Activated T-cell treated with anti-CD3 and anti-CD28 coated beads, Interleukin-2, amount 50 U/mL, for 4 hours (primary cell): Measurements from ENCODE around the gene OR9Q1. TPM values are rescaled to one million over a fixed set of nuclear protein-coding genes. Genes with fewer than 3 reads are reported as not detected.
"Not testable (repeated sequence)": the region's sequence is repeated elsewhere in the genome, so short reads cannot be mapped to it uniquely, and the experiment has no call there.

Experiments
- ATAC-seq, 2 donors: fragments of 200-7000 bp; cut with Tn5 transposase; one replicate each; pipeline ENCODE4 v1.10.0; 2021
- DNase-seq: peaks from one replicate; pipeline ENCODE4 v3.0.0-alpha.2; 2020
- H3K27me3 Mint-ChIP-seq: one replicate; pipeline ENCODE4 v1.8.0; 2021; ENCODE audit warnings: low read depth, mixed read lengths
- H3K36me3 Mint-ChIP-seq: one replicate; pipeline ENCODE4 v1.8.0; 2022; ENCODE audit warnings: mixed read lengths; ENCODE audit not compliant: insufficient read depth
- H3K4me1 Mint-ChIP-seq: one replicate; pipeline ENCODE4 v1.8.0; 2021; ENCODE audit warnings: low read depth, mixed read lengths
- H3K4me3 Mint-ChIP-seq: one replicate; pipeline ENCODE4 v1.8.0; 2021; ENCODE audit warnings: mild to moderate bottlenecking, moderate library complexity, mixed read lengths
- H3K9me3 Mint-ChIP-seq: one replicate; pipeline ENCODE4 v1.8.0; 2021; ENCODE audit warnings: mixed read lengths
- total RNA-seq, 3 donors: library from RNA; stranded (reverse); gene quantifications; one replicate each; pipeline ENCODE4 v1.2.1, GENCODE V29; 2021

The OR9Q1 gene, protein sequence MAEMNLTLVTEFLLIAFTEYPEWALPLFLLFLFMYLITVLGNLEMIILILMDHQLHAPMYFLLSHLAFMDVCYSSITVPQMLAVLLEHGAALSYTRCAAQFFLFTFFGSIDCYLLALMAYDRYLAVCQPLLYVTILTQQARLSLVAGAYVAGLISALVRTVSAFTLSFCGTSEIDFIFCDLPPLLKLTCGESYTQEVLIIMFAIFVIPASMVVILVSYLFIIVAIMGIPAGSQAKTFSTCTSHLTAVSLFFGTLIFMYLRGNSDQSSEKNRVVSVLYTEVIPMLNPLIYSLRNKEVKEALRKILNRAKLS
- not detected for total RNA-seq

- no peaks in the 10 kb centered on the region for H3K36me3 Mint-ChIP-seq
- H3K4me3 Mint-ChIP-seq: no peak within 1 kb of the TSS
- no peaks in the 10 kb centered on the region for H3K4me1 Mint-ChIP-seq
- ATAC-seq (no peak), DNase-seq (no peak)
- no peaks in the 10 kb centered on the region for H3K9me3 Mint-ChIP-seq
- H3K27me3 Mint-ChIP-seq: no peaks in the 10 kb centered on the region
These were observed at the start of gene OR9Q1 for GRCh38 chr11:58023435-58023931. TSS of gene OR9Q1 (plus strand) at chr11:58023881. CDS start at chr11:58179445, 155,564 bp downstream.

GRCh38 chr11:57974132-57974531 is 49.5 kb upstream of the OR9Q1 start:
- no peak overlapping the region for H3K4me3 Mint-ChIP-seq
- no peaks in the 10 kb centered on the region for H3K9me3 Mint-ChIP-seq
- no peaks in the 10 kb centered on the region for H3K4me1 Mint-ChIP-seq
- no peak for ATAC-seq
- DNase-seq: no peak
- peaks cover 15% of the 10 kb centered on the region for H3K27me3 Mint-ChIP-seq
- H3K36me3 Mint-ChIP-seq: no peaks in the 10 kb centered on the region

- no peaks in the 10 kb centered on the region for H3K4me1 Mint-ChIP-seq
- peaks cover 16% of the 10 kb centered on the region for H3K27me3 Mint-ChIP-seq
- H3K36me3 Mint-ChIP-seq: no peaks in the 10 kb centered on the region
- DNase-seq (no peak), ATAC-seq (no peak)
- H3K9me3 Mint-ChIP-seq: no peaks in the 10 kb centered on the region
- no peak overlapping the region for H3K4me3 Mint-ChIP-seq
These were observed 48.7 kb upstream of the OR9Q1 start for GRCh38 chr11:57974848-57975601.

DNA sequence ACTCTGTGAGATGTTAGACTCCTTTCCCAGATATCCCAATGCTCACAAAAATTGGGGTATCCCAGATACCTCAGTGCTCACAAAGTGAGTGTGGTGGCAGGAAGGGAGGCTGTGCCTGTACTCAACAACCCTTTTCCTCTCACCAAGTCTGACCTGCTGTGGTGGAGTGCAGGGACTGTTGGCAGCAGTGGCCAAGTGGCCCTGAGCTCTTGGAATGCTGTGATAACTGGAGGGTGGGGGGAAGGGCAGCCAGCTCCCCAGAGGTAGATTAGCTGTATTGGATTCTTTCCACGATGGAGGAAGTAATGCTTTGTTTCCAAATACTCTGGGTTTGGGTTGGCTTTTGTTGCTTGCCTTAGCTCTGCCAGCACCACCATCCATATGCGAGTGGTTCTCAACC is 46.0 kb upstream of the OR9Q1 start:
- Mint-ChIP-seq H3K27me3 (peaks cover 17% of the 10 kb centered on the region), H3K4me3 (no peak overlapping the region), H3K9me3 (no peaks in the 10 kb centered on the region), H3K4me1 (no peaks in the 10 kb centered on the region), H3K36me3 (no peaks in the 10 kb centered on the region)
- DNase-seq: no peak
- no peak for ATAC-seq

- DNase-seq (no peak), ATAC-seq (no peak)
- no peak overlapping the region for H3K4me3 Mint-ChIP-seq
- peaks cover 13% of the 10 kb centered on the region for H3K27me3 Mint-ChIP-seq
- no peaks in the 10 kb centered on the region for H3K4me1 Mint-ChIP-seq
- no peaks in the 10 kb centered on the region for H3K36me3 Mint-ChIP-seq
- no peaks in the 10 kb centered on the region for H3K9me3 Mint-ChIP-seq
These were observed 44.8 kb upstream of the OR9Q1 start for GRCh38 chr11:57978686-57979531.

GRCh38 chr11:57979532-57980079 is 44.1 kb upstream of the OR9Q1 start:
- Mint-ChIP-seq H3K27me3 (peaks cover 13% of the 10 kb centered on the region), H3K4me1 (no peaks in the 10 kb centered on the region), H3K36me3 (no peaks in the 10 kb centered on the region), H3K9me3 (no peaks in the 10 kb centered on the region), H3K4me3 (no peak overlapping the region)
- ATAC-seq (no peak), DNase-seq (no peak)

GRCh38 chr11:57980201-57980600 is 43.5 kb upstream of the OR9Q1 start:
- no peaks in the 10 kb centered on the region for H3K36me3 Mint-ChIP-seq
- no peaks in the 10 kb centered on the region for H3K4me1 Mint-ChIP-seq

GRCh38 chr11:57981536-57981935 is 42.1 kb upstream of the OR9Q1 start:
- Mint-ChIP-seq H3K4me1 (no peaks in the 10 kb centered on the region), H3K36me3 (no peaks in the 10 kb centered on the region), H3K4me3 (no peak overlapping the region), H3K9me3 (no peaks in the 10 kb centered on the region), H3K27me3 (peaks cover 13% of the 10 kb centered on the region)
- ATAC-seq (no peak), DNase-seq (no peak)

More at GRCh38 chr11:57980201-57980600, 43.5 kb upstream of the OR9Q1 start:
- Mint-ChIP-seq H3K9me3 (no peaks in the 10 kb centered on the region), H3K4me3 (no peak overlapping the region), H3K27me3 (peaks cover 13% of the 10 kb centered on the region)
- ATAC-seq (no peak), DNase-seq (no peak)

DNA sequence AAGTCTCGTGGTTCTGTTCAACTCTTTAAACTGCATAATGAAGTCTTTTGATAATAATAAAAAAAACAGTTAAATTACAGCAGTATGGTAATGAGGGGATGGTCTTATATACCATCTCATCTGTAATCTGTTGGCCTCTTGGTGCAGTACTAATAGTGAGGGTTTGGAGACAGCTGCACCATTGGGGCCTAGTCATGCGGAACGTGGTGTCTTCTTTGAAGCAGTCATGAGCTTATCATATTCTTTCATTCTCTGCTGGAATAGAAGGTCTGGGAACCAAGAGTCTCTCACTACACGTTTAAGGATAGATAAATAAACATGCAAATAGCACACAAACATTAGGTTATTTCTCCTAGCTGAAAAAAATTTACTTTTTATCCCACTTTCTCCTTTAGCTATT is 40.9 kb upstream of the OR9Q1 start:
- ATAC-seq (no peak), DNase-seq (no peak)
- Mint-ChIP-seq H3K4me3 (no peak overlapping the region), H3K9me3 (no peaks in the 10 kb centered on the region), H3K27me3 (peaks cover 13% of the 10 kb centered on the region), H3K4me1 (no peaks in the 10 kb centered on the region), H3K36me3 (no peaks in the 10 kb centered on the region)

GRCh38 chr11:57983191-57983590 is 40.5 kb upstream of the OR9Q1 start:
- H3K27me3 Mint-ChIP-seq: peaks cover 13% of the 10 kb centered on the region
- ATAC-seq: no peak
- H3K4me1 Mint-ChIP-seq: no peaks in the 10 kb centered on the region
- H3K9me3 Mint-ChIP-seq: no peaks in the 10 kb centered on the region
- DNase-seq: no peak
- no peaks in the 10 kb centered on the region for H3K36me3 Mint-ChIP-seq
- no peak overlapping the region for H3K4me3 Mint-ChIP-seq

DNA sequence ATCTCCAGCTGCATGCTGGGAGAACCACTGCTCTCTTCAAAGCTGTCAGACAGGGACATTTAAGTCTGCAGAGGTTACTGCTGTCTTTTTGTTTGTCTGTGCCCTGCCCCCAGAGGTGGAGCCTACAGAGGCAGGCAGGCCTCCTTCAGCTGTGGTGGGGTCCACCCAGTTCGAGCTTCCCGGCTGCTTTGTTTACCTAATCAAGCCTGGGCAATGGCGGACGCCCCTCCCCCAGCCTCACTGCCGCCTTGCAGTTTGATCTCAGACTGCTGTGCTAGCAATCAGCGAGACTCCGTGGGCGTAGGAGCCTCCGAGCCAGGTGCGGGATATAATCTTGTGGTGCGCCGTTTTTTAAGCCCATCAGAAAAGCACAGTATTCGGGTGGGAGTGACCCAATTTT is 24.2 kb upstream of the OR9Q1 start:
- peaks cover 20% of the 10 kb centered on the region for H3K27me3 Mint-ChIP-seq
- not testable (repeated sequence) for H3K36me3 Mint-ChIP-seq, H3K4me3 Mint-ChIP-seq, ATAC-seq, H3K9me3 Mint-ChIP-seq, DNase-seq, H3K4me1 Mint-ChIP-seq

GRCh38 chr11:58000021-58000420 is 23.7 kb upstream of the OR9Q1 start:
- ATAC-seq, DNase-seq: not testable (repeated sequence)

GRCh38 chr11:58000699-58001098 is 23.0 kb upstream of the OR9Q1 start:
- no peaks in the 10 kb centered on the region for H3K36me3 Mint-ChIP-seq
- DNase-seq: no peak
- no peak overlapping the region for H3K4me3 Mint-ChIP-seq
- peaks cover 3% of the 10 kb centered on the region for H3K4me1 Mint-ChIP-seq
- ATAC-seq: no peak
- no peaks in the 10 kb centered on the region for H3K9me3 Mint-ChIP-seq
- H3K27me3 Mint-ChIP-seq: peaks cover 26% of the 10 kb centered on the region

More at GRCh38 chr11:58000021-58000420, 23.7 kb upstream of the OR9Q1 start:
- not testable (repeated sequence) for H3K36me3 Mint-ChIP-seq, H3K4me1 Mint-ChIP-seq, H3K4me3 Mint-ChIP-seq, H3K9me3 Mint-ChIP-seq
- H3K27me3 Mint-ChIP-seq: peaks cover 24% of the 10 kb centered on the region

DNA sequence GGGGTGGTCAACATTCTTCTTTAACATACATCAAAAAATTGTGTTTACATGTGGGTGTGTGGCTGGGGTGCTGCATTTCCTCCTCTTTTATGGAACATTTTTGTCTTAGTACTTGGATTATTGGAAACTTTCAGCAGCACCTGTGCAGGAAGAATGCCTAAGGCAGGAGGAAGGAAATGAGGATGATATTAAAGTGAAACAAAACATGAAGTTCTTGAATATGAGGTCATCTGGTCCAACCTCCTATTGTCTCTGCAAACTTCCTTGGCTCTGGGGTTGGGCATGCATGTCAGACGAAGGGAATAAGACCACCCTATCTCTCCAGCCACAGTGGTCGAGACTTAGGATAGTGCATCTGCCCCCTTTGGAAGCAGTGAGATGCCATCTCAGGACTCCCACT is 20.6 kb upstream of the OR9Q1 start:
- no peak for DNase-seq
- Mint-ChIP-seq H3K9me3 (no peaks in the 10 kb centered on the region), H3K4me3 (no peak overlapping the region), H3K27me3 (peaks cover 32% of the 10 kb centered on the region), H3K4me1 (peaks cover 3% of the 10 kb centered on the region), H3K36me3 (no peaks in the 10 kb centered on the region)
- ATAC-seq: no peak
